Activated naive CD4-positive, alpha-beta T cell treated with anti-CD3 and anti-CD28 coated beads, Interleukin-2, amount 50 U/mL, for 72 hours (primary cell): ENCODE data around the gene SLC6A19. TPM values are rescaled to one million over a fixed set of nuclear protein-coding genes. Genes with fewer than 3 reads are reported as not detected.
"Not testable (repeated sequence)": the region's sequence is repeated elsewhere in the genome, so short reads cannot be mapped to it uniquely, and the experiment has no call there.

Experiments used
- ATAC-seq, 2 donors: fragments of 150-1000 bp; cut with Tn5 transposase; 2 replicates each; pipeline ENCODE4 v1.10.0; 2021; ENCODE audit warnings: mild to moderate bottlenecking in 2 of 2, moderate library complexity in 2 of 2
- DNase-seq, 2 donors: peaks; one replicate each; pipeline ENCODE4 v3.0.0; 2021 to 2022; ENCODE audit warnings: low spot score in 2 of 2
- H3K27ac Mint-ChIP-seq, 2 donors: one replicate each; pipeline ENCODE4 v1.8.0; 2022; ENCODE audit warnings: mild to moderate bottlenecking in 2 of 2, mixed read lengths in 2 of 2
- H3K36me3 Mint-ChIP-seq, 2 donors: one replicate each; pipeline ENCODE4 v1.8.0; 2022; ENCODE audit warnings: mixed read lengths in 2 of 2
- H3K9me3 Mint-ChIP-seq, 2 donors: one replicate each; pipeline ENCODE4 v1.8.0; 2022; ENCODE audit warnings: mixed read lengths in 2 of 2
- total RNA-seq, 2 donors: library from RNA; stranded (reverse); gene quantifications; one replicate each; pipeline ENCODE4 v1.2.3, GENCODE V29; 2022

SLC6A19 gene
- total RNA-seq, 2 donors from 2014 or later: not detected

DNA sequence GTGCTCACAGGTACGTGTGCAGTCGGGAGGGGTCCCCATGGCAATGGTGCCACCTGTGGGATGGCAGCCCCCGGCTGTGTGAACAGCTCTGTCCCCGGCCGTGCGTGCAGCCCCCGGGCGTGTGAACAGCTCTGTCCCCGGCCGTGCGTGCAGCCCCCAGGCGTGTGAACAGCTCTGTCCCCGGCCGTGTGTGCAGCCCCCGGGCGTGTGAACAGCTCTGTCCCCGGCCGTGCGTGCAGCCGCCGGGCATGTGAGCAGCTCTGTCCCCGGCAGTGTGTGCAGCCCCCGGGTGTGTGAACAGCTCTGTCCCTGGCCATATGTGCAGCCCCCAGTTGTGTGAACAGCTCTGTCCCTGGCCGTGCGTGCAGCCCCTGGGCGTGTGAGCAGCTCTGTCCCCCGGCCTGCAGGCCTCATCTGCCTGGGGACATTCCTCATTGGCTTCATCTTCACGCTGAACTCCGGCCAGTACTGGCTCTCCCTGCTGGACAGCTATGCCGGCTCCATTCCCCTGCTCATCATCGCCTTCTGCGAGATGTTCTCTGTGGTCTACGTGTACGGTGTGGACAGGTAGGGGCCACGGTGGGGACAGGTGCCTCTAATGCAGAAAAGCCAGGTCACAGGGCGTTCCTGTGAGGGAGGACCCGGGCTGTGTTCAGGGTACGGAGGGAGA, 17.8 kb downstream of the SLC6A19 start:
- DNase-seq: no peak
- peaks cover 0 to 5% of the 10 kb centered on the region in 2 donors for H3K9me3 Mint-ChIP-seq
- no peak for ATAC-seq
- H3K36me3 Mint-ChIP-seq: no peaks in the 10 kb centered on the region
- H3K27ac Mint-ChIP-seq: no peak overlapping the region

DNA sequence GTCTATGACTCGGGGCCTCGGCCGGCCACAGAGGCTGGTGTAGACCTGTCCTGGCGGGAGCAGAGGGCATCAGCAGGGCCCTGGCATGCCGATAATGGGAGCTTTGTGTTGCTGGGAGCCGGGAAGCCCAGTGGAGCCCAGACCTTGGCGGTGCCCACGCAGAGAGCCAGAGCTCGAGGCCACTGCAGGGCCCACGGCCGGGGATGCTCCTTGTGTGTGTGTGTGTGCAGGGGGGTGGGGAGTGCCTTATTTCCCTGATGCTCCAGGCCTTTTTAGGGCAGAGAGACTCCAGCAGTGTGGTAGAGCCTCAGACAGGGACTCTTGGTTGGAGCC, 18.3 kb downstream of the SLC6A19 start:
- DNase-seq: no peak
- H3K27ac Mint-ChIP-seq: no peak overlapping the region
- no peaks in the 10 kb centered on the region for H3K36me3 Mint-ChIP-seq
- peaks cover 0 to 5% of the 10 kb centered on the region in 2 donors for H3K9me3 Mint-ChIP-seq
- ATAC-seq: no peak

- H3K27ac Mint-ChIP-seq: no peak overlapping the region
- DNase-seq: no peak
- no peaks in the 10 kb centered on the region for H3K36me3 Mint-ChIP-seq
- peaks cover 0 to 5% of the 10 kb centered on the region in 2 donors for H3K9me3 Mint-ChIP-seq
- ATAC-seq: no peak
Observed at GRCh38 chr5:1220351-1220750, 19.0 kb downstream of the SLC6A19 start.

DNA sequence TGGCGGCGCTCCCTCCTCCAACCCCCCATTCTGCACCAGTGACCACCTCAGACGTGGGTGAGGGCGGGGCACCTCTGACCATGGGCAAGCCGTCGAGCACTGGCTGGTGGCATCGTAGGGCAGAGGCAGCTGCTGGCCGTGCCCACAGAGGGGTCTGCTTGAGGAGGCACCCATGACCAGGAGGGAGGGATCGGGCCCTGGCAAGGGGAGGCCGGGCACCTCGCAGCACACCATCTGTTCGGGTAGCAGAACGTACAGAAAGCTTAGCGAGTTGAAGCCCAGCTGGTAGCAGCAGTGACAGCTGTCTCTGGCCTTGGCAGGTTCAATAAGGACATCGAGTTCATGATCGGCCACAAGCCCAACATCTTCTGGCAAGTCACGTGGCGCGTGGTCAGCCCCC, 19.4 kb downstream of the SLC6A19 start:
- no peak for DNase-seq
- no peaks in the 10 kb centered on the region for H3K36me3 Mint-ChIP-seq
- H3K9me3 Mint-ChIP-seq: peaks cover 0 to 5% of the 10 kb centered on the region in 2 donors
- no peak for ATAC-seq
- H3K27ac Mint-ChIP-seq: no peak overlapping the region

DNA sequence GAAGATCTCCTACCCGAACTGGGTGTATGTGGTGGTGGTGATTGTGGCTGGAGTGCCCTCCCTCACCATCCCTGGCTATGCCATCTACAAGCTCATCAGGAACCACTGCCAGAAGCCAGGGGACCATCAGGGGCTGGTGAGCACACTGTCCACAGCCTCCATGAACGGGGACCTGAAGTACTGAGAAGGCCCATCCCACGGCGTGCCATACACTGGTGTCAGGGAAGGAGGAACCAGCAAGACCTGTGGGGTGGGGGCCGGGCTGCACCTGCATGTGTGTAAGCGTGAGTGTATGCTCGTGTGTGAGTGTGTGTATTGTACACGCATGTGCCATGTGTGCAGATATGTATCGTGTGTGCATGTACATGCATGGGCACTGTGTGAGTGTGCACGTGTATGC, 20.3 kb downstream of the SLC6A19 start:
- no peak for DNase-seq
- H3K36me3 Mint-ChIP-seq: no peaks in the 10 kb centered on the region
- H3K27ac Mint-ChIP-seq: no peak overlapping the region
- ATAC-seq: no peak
- peaks cover 0 to 5% of the 10 kb centered on the region in 2 donors for H3K9me3 Mint-ChIP-seq

DNA sequence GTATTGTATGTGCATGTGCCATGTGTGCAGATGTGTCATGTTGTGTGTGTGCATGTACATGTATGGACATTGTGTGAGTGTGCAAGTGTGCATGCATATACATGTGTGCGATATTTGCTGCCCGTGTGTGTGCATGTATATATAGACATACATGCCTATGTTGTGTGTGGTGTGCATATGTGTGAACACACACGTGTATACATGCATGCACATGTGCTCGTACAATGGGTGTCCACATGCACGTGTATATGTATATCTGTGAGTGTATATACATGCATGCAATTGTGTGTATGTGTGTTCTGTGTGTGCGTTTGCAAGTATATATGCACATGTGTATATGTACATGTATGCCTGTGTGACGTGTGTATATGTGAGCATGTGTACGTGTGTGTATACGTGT, 20.8 kb downstream of the SLC6A19 start:
- Mint-ChIP-seq H3K9me3 (peaks cover 0 to 5% of the 10 kb centered on the region in 2 donors), H3K36me3 (no peaks in the 10 kb centered on the region), H3K27ac (no peak overlapping the region)
- DNase-seq (no peak), ATAC-seq (no peak)

GRCh38 chr5:1222621-1223277, 21.4 kb downstream of the SLC6A19 start:
- ATAC-seq: no peak
- no peak for DNase-seq
- Mint-ChIP-seq H3K27ac (no peak overlapping the region), H3K9me3 (peaks cover 0 to 5% of the 10 kb centered on the region in 2 donors), H3K36me3 (no peaks in the 10 kb centered on the region)

GRCh38 chr5:1223278-1223670, 21.9 kb downstream of the SLC6A19 start:
- no peak overlapping the region for H3K27ac Mint-ChIP-seq
- DNase-seq: no peak
- no peaks in the 10 kb centered on the region for H3K36me3 Mint-ChIP-seq
- peaks cover 0 to 5% of the 10 kb centered on the region in 2 donors for H3K9me3 Mint-ChIP-seq
- no peak for ATAC-seq

DNA sequence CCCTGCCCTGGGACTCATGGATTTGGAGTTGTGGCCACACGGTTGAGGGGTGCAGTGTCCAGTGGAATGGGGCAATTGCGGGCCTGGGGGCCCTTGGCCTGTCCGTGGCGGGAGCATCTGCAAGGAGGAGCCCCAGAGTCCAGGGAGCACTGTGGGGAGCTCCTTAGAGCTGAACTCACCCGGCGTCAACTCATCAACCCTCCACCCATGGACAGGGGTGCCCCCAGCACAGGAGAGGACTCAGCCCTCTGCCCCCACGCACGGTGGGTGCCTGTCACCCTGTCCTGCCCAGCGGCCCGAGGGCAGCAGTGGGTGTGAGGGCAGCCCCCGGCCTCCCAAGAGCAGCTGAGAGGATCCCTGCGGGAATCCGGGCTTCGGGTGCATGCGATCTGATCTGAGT, 23.2 kb downstream of the SLC6A19 start:
- DNase-seq (no peak), ATAC-seq (no peak)
- H3K27ac Mint-ChIP-seq: no peak overlapping the region
- peaks cover 0 to 5% of the 10 kb centered on the region in 2 donors for H3K9me3 Mint-ChIP-seq
- no peaks in the 10 kb centered on the region for H3K36me3 Mint-ChIP-seq

DNA sequence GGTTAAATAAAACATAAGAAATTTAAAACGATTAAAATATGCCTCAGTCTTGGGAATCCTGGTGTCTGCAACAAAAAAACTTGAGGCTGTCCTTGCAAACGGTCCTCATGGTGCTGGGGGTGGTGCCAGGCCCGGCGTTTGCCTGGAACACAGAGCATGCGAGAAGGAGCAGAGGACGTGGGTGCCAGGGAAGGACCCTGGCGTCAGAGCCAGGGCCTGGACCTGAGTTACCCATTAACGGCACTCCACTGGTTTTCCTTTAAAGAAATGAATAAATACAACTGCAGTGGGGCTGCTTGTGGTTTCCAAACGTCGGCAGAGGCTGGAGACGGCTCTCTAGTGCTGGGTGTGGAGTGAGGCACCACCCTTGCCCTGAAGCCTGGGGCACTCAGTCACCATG, 23.7 kb downstream of the SLC6A19 start, which contains the start of gene SLC6A18:
Gene SLC6A18, plus strand, starts transcription at position 301 of the 400 bp plus-strand sequence. Its CDS starts 97 bp downstream, at position 398.
- Mint-ChIP-seq H3K27ac (no peak within 1 kb of the TSS), H3K9me3 (peaks cover 0 to 5% of the 10 kb centered on the region in 2 donors), H3K36me3 (no peaks in the 10 kb centered on the region)
- no peak for DNase-seq
- ATAC-seq: no peak

GRCh38 chr5:1226231-1226630, 24.8 kb downstream of the SLC6A19 start:
- DNase-seq (no peak), ATAC-seq (no peak)
- Mint-ChIP-seq H3K27ac (no peak overlapping the region), H3K9me3 (peaks cover 0 to 5% of the 10 kb centered on the region in 2 donors), H3K36me3 (no peaks in the 10 kb centered on the region)

- peaks cover 0 to 5% of the 10 kb centered on the region in 2 donors for H3K9me3 Mint-ChIP-seq
- no peaks in the 10 kb centered on the region for H3K36me3 Mint-ChIP-seq
Observed at GRCh38 chr5:1226839-1227581, 25.6 kb downstream of the SLC6A19 start.

GRCh38 chr5:1227667-1228066, 26.3 kb downstream of the SLC6A19 start:
- no peak overlapping the region for H3K27ac Mint-ChIP-seq
- no peaks in the 10 kb centered on the region for H3K36me3 Mint-ChIP-seq
- ATAC-seq: peak in 1 of 2 donors; percentile 72
- DNase-seq: no peak
- no peaks in the 10 kb centered on the region for H3K9me3 Mint-ChIP-seq

More at GRCh38 chr5:1226839-1227581, 25.6 kb downstream of the SLC6A19 start:
- ATAC-seq: no peak
- DNase-seq: no peak
- H3K27ac Mint-ChIP-seq: no peak overlapping the region

DNA sequence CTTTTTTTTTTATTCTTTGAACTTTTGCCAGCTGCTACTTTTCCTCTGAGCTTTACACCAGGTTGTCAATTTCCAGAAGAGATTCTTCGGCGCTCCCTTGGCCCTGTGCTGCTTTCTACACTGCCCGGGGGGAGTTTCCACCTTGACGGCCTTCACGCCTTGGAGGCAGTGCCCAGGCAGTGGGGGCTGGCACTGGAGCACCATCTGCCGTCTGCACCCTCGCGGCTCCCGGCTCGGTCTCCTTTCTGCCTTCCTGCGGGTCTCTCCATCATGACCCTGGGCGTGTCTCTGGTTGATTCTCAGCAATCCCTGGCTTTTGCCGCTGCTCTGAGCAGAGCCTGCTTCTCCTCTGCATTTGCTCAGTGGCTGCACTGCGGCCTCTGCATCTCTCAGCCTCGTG, 26.7 kb downstream of the SLC6A19 start:
- DNase-seq: no peak
- Mint-ChIP-seq H3K9me3 (no peaks in the 10 kb centered on the region), H3K36me3 (no peaks in the 10 kb centered on the region), H3K27ac (no peak overlapping the region)
- ATAC-seq: no peak

DNA sequence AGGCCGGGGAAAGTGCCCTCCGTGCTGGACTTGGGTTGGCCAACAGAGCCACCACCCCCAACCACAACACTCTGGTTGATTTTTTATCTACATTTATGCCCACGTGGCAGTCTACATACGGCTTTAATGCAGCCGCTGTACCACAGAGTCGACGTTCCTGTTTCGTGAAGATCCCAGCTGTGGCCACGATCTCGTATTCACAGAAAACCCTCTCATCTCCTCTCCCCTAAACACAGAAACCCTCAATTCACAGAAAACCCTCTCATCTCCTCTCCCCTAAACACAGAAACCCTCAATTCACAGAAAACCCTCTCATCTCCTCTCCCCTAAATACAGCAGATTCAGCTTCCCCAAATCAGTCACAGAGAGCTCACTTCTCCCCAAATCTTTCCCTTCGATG, 27.6 kb downstream of the SLC6A19 start:
- H3K27ac Mint-ChIP-seq, H3K36me3 Mint-ChIP-seq, ATAC-seq, DNase-seq, H3K9me3 Mint-ChIP-seq: not testable (repeated sequence)

- no peaks in the 10 kb centered on the region for H3K9me3 Mint-ChIP-seq
- no peaks in the 10 kb centered on the region for H3K36me3 Mint-ChIP-seq
- no peak for ATAC-seq
- H3K27ac Mint-ChIP-seq: no peak overlapping the region
- no peak for DNase-seq
Observed at GRCh38 chr5:1229822-1230221, 28.4 kb downstream of the SLC6A19 start.

- Mint-ChIP-seq H3K36me3 (no peaks in the 10 kb centered on the region), H3K27ac (no peak overlapping the region), H3K9me3 (peaks cover 0 to under 1% of the 10 kb centered on the region in 2 donors)
- DNase-seq (no peak), ATAC-seq (no peak)
Observed at GRCh38 chr5:1230551-1230950, 29.2 kb downstream of the SLC6A19 start.
